ENCODE data around the gene TKT.

The TKT gene

DNA sequence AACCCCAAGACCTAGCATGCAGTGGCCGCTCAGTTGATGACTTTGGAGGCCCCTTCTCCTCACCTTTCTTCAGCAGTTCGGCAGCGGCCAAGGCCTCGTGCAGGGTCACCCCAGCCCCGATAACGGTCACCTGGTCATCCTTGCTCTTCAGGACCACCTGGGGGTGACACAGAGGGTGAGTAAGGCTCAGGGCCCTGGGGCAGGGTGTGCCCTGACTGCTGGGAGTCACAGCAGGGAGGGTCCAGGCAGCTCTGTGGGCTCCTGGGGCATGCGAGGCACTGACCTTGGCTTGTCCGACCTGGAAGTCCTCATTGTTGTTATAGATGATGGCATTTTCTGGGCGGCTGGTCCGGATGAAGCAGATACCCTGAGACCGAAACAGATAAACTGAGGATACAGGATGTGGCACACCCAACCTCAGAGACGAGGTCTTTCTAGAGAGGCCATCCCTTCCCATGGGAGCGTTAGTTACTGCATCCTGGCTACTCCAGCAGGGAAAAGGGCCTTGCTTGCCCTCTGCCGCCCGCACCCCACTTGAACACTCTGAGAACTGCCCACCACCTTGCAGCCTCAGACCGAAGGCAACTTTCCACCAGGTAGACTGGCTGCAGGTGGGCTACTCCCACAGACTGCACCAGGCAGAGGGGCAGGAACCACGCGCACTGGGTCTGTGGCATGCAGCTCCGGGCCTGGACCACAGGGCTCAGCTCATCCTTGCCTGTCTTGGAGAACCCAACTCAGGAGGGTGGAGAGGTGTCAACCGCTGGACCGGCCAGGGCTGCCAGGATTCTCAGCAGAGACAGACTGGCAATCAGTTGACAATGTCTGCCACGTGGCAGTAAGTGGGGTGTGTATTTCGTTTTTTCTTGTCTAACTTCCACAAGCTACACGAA lies 27.6 kb downstream of the TKT start:
- H3K9ac ChIP-seq (ENCODE audit: low read depth, low read length) = no peak overlapping the region
- H3K36me3 ChIP-seq (ENCODE audit: control insufficient read depth, insufficient read depth, low read length) = peaks cover 99% of the 10 kb centered on the region
- no peaks in the 10 kb centered on the region for H3K4me1 ChIP-seq (ENCODE audit: control insufficient read depth, insufficient read depth, low read length)
- no peak overlapping the region for H3K4me3 ChIP-seq (ENCODE audit: low read depth, low read length)
- no peaks in the 10 kb centered on the region for H3K27me3 ChIP-seq (ENCODE audit: control insufficient read depth, insufficient read depth, low read length)
- no peaks in the 10 kb centered on the region for H3K9me3 ChIP-seq (ENCODE audit: control insufficient read depth, insufficient read depth, low read length)

DNA sequence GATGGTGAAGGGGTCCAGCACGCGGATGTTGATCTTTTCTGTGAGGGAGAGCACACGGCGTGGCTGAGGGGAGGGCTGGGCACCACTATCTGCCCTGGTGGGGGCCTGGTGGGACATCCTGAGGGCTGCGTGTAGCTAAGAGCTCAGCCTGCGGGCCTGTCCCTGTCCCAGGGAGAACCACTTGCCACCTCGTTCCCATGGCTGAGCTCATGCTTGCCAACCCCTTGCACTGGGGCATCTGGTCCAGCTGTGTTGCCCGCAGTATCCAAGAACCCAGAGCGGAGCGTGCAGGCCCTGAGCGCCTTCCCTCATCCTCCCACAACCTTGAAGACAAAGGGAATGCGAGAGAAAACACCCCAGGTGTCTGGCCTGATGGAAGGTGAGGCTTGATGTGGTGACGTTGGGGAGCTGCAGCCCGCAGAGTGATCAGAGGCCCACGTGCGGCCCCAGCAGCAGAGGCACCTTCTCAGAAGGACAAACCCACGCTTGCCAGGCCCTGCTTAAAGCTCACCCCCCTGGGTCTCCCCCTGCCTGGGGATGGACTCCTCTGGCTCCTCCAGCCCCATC lies 28.9 kb downstream of the TKT start:
- no peaks in the 10 kb centered on the region for H3K4me1 ChIP-seq (ENCODE audit: control insufficient read depth, insufficient read depth, low read length)
- H3K27me3 ChIP-seq (ENCODE audit: control insufficient read depth, insufficient read depth, low read length) = no peaks in the 10 kb centered on the region
- H3K4me3 ChIP-seq (ENCODE audit: low read depth, low read length) = no peak overlapping the region
- no peaks in the 10 kb centered on the region for H3K9me3 ChIP-seq (ENCODE audit: control insufficient read depth, insufficient read depth, low read length)
- peaks cover 94% of the 10 kb centered on the region for H3K36me3 ChIP-seq (ENCODE audit: control insufficient read depth, insufficient read depth, low read length)
- H3K9ac ChIP-seq (ENCODE audit: low read depth, low read length) = no peak overlapping the region

DNA sequence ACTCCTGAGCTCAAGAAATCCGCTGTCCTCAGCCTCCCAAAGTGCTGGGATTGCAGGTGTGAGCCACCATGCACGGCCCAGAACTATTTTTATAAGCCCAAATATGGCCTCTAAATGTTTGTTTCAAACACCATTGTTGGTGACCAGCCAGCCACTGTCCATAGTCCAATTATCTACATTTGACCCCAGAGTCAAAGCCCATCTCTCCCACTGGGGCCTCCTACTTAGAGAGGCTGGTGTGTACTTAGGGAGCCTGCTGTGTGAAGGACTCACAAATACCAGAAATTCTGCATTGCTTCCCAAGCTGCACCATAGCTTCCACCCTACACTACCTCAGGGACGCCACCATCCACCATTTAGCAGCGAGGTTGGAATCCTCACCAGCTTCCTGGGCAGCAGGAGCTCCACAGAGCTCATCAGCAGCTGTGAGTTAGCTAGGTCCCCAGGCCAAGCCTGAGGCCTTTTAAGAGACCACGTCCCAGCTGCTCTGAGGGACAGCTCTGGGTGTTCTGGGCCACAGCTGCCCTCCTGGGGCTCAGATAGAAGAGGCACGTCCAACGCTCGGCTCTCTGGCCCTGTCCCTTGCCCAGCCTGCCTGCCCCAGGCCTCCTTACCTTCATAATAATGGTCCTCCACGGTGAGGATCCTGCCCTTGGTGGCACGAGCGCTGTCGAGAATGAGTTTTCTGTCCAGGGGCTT lies 29.5 kb downstream of the TKT start:
- Histone ChIP-seq H3K9me3 (ENCODE audit: control insufficient read depth, insufficient read depth, low read length) (no peaks in the 10 kb centered on the region), H3K4me3 (ENCODE audit: low read depth, low read length) (no peak overlapping the region), H3K4me1 (ENCODE audit: control insufficient read depth, insufficient read depth, low read length) (no peaks in the 10 kb centered on the region), H3K9ac (ENCODE audit: low read depth, low read length) (no peak overlapping the region), H3K27me3 (ENCODE audit: control insufficient read depth, insufficient read depth, low read length) (no peaks in the 10 kb centered on the region), H3K36me3 (ENCODE audit: control insufficient read depth, insufficient read depth, low read length) (peaks cover 87% of the 10 kb centered on the region)

DNA sequence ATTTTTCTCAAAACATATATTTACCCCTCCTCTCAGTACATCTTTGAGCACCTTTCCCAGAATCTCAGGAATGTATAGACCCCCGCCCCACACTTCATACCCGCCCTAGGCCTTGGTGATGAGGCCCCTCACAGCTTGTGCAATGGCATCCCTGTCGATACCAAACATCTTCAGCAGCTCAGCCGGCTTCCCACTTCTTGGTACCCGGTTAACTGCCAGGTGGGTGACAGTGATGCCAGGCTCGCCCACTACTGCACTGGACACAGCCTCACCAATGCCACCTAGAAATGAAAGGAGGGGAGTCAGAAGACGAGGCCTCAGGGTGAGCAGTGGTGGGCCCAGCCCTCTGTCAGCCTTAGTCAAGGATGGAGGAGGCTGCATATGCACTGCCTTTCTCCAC lies 30.2 kb downstream of the TKT start:
- Histone ChIP-seq H3K4me1 (ENCODE audit: control insufficient read depth, insufficient read depth, low read length) (no peaks in the 10 kb centered on the region), H3K9ac (ENCODE audit: low read depth, low read length) (no peak overlapping the region), H3K36me3 (ENCODE audit: control insufficient read depth, insufficient read depth, low read length) (peaks cover 81% of the 10 kb centered on the region)

DNA sequence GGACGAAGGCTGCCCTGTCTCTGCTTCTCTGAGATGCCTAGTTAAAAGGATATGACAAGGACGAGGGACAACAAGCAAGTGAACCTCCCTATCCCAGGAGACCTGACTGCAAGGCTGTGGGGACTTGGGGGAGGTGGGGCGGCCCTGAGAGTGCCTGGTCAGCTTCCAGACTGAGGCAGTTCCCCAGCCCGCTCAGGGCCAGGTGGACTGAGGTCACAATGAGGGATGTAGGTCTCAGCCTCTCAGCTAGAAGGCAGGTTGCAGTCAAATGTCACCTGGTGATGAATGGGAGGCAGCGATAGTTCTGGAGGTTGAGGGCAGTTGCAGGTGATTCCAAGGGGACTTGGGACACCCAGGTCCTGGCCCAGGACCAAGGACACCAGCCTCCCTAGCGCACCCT lies 30.6 kb downstream of the TKT start:
- H3K9ac ChIP-seq (ENCODE audit: low read depth, low read length) = no peak overlapping the region
- H3K36me3 ChIP-seq (ENCODE audit: control insufficient read depth, insufficient read depth, low read length) = peaks cover 77% of the 10 kb centered on the region
- H3K4me1 ChIP-seq (ENCODE audit: control insufficient read depth, insufficient read depth, low read length) = no peaks in the 10 kb centered on the region
- H3K9me3 ChIP-seq (ENCODE audit: control insufficient read depth, insufficient read depth, low read length) = no peaks in the 10 kb centered on the region
- no peak overlapping the region for H3K4me3 ChIP-seq (ENCODE audit: low read depth, low read length)
- H3K27me3 ChIP-seq (ENCODE audit: control insufficient read depth, insufficient read depth, low read length) = no peaks in the 10 kb centered on the region

More for the DNA sequence above, 30.2 kb downstream of the TKT start:
- no peaks in the 10 kb centered on the region for H3K27me3 ChIP-seq (ENCODE audit: control insufficient read depth, insufficient read depth, low read length)
- no peaks in the 10 kb centered on the region for H3K9me3 ChIP-seq (ENCODE audit: control insufficient read depth, insufficient read depth, low read length)
- no peak overlapping the region for H3K4me3 ChIP-seq (ENCODE audit: low read depth, low read length)

DNA sequence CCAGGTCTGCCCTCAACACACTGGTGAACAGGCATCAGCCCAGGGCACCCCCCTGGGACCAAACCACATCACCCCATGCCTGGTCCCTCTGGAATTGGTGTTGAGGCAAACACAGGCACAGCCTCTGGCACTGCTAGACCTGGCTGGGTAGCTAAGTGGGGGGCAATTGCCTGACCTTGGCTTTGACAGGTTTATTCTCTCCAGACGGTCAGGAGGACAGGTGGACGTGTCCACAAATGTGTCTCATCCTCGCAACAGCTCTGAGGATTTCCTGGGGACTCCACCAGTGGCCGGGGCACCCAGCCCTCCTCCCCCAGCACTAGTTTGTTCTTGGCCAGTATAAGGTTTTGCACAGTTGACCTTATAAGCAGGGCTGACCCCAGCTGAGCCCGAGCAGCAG lies 31.3 kb downstream of the TKT start:
- no peak overlapping the region for H3K4me3 ChIP-seq (ENCODE audit: low read depth, low read length)
- H3K4me1 ChIP-seq (ENCODE audit: control insufficient read depth, insufficient read depth, low read length) = no peaks in the 10 kb centered on the region
- no peaks in the 10 kb centered on the region for H3K27me3 ChIP-seq (ENCODE audit: control insufficient read depth, insufficient read depth, low read length)
- peaks cover 70% of the 10 kb centered on the region for H3K36me3 ChIP-seq (ENCODE audit: control insufficient read depth, insufficient read depth, low read length)
- no peaks in the 10 kb centered on the region for H3K9me3 ChIP-seq (ENCODE audit: control insufficient read depth, insufficient read depth, low read length)
- H3K9ac ChIP-seq (ENCODE audit: low read depth, low read length) = no peak overlapping the region

DNA sequence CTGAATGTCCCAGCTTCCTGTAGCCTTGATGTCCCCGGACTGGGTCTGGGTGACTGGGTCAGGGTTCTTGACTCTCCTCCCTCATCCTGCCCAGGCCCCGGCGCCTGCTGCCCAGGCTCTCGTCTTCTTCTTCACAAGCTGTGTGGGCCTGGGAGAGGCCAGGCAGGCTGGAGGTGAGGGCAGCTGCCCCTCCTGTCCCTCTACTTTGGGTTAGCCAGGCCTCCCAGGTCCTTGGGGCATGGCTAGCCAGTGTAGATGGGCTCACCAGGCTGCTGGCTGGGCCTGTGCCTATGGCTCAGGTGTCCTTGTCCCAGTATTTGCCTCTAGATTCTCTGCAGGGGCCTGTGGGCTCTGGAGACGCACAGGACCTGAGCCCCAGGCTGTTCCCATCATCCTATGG lies 31.8 kb downstream of the TKT start:
- Histone ChIP-seq H3K36me3 (ENCODE audit: control insufficient read depth, insufficient read depth, low read length) (peaks cover 65% of the 10 kb centered on the region), H3K9me3 (ENCODE audit: control insufficient read depth, insufficient read depth, low read length) (no peaks in the 10 kb centered on the region), H3K9ac (ENCODE audit: low read depth, low read length) (no peak overlapping the region), H3K4me1 (ENCODE audit: control insufficient read depth, insufficient read depth, low read length) (no peaks in the 10 kb centered on the region), H3K4me3 (ENCODE audit: low read depth, low read length) (no peak overlapping the region), H3K27me3 (ENCODE audit: control insufficient read depth, insufficient read depth, low read length) (no peaks in the 10 kb centered on the region)

DNA sequence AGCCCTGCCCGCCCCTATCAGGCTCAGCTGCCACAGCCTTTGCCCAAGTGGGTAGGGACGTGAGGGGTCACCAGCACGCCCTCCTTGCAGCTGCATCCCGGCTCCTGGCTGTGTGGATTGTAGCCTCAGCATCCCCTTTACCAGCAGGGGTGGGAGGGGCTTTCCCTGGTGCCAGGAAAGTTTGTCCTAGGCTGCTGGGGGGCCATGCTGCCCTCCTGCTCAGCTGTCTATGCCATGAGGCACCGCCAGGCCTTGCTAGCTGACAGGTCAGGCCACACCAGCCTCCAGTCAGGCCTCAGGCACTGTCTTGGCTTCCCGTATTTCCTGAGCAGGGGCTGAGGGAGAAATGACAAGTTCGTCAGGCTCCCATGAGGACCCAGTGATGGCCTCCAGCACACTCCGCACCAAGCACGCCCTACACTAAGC lies 32.3 kb downstream of the TKT start:
- no peak overlapping the region for H3K9ac ChIP-seq (ENCODE audit: low read depth, low read length)
- no peak overlapping the region for H3K4me3 ChIP-seq (ENCODE audit: low read depth, low read length)
- no peaks in the 10 kb centered on the region for H3K4me1 ChIP-seq (ENCODE audit: control insufficient read depth, insufficient read depth, low read length)
- H3K27me3 ChIP-seq (ENCODE audit: control insufficient read depth, insufficient read depth, low read length) = no peaks in the 10 kb centered on the region
- H3K36me3 ChIP-seq (ENCODE audit: control insufficient read depth, insufficient read depth, low read length) = peaks cover 61% of the 10 kb centered on the region
- no peaks in the 10 kb centered on the region for H3K9me3 ChIP-seq (ENCODE audit: control insufficient read depth, insufficient read depth, low read length)

DNA sequence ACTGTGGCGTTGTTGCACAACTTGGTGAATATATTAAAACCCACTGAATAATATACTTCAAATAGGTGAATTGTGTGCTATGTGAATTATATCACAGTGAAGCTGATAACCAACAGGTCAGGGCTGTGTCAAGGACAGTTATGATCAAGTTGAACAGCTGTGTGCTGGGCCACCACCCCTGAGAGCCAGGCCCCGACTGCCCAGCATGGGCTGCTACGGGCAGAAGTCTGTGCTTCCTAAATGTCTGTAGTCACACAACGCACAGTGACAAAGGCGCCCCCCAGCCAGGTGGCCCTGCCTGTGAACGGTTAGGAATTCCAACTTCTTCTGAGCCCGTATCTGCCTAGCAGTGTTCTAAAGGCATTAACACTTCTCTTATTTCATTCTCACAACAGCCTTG lies 32.8 kb downstream of the TKT start:
- H3K4me3 ChIP-seq (ENCODE audit: low read depth, low read length) = no peak overlapping the region

DNA sequence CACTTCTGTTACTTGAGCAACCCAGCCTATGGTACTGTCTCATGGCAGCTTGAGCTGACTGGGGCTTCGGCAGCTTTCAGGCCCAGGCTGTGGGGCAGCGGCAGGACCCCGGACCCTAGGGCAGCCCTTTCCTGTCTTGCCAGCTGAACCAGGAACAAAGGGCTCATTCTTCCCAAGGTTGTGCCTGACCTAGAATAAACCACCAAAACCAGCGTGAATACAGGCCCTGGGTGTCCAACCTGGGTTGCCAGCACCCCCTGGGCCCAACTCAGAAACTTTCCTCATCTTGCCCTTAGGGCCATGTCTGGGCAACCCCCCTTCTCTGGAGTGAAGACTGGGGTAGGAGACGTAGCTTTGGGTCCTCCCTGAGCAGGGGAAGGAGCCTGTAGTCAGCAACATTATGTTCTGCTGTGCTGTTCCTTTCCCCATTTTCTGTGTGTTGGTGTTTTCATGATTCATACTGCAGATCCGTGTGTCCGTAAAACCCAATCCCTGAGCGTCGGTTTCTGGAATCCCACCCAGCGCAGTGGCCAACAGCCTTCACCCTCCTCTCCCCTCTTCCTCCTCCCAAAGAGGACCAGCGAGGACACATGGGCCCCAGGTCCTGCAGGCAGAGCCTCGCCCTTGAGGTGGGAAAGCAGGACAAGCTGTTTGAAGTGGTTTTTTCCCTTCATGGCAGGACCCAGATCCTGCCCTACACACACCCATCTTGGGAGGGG lies 33.5 kb downstream of the TKT start:
- peaks cover 49% of the 10 kb centered on the region for H3K36me3 ChIP-seq (ENCODE audit: control insufficient read depth, insufficient read depth, low read length)

More for the DNA sequence above, 32.8 kb downstream of the TKT start:
- no peaks in the 10 kb centered on the region for H3K4me1 ChIP-seq (ENCODE audit: control insufficient read depth, insufficient read depth, low read length)
- no peaks in the 10 kb centered on the region for H3K27me3 ChIP-seq (ENCODE audit: control insufficient read depth, insufficient read depth, low read length)
- peaks cover 55% of the 10 kb centered on the region for H3K36me3 ChIP-seq (ENCODE audit: control insufficient read depth, insufficient read depth, low read length)
- H3K9me3 ChIP-seq (ENCODE audit: control insufficient read depth, insufficient read depth, low read length) = no peaks in the 10 kb centered on the region
- no peak overlapping the region for H3K9ac ChIP-seq (ENCODE audit: low read depth, low read length)

DNA sequence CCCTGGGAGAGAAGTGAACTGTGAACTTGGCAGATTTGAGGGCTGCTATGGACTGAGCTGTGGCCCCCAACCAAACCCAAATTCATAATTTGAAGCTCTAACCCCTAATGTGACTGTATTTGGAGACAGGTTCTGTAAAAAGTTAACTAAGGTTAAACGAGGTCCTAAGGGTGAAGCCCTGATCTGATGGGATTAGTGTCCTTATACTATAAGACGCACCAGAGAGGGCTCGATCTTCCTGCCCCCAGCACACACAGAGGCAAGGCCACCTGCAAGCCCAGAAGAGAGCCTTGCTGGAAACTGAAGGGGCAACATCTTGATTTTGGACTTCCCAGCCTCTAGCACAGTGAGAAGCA lies 34.0 kb downstream of the TKT start:
- Histone ChIP-seq H3K9ac (ENCODE audit: low read depth, low read length) (no peak overlapping the region), H3K4me3 (ENCODE audit: low read depth, low read length) (no peak overlapping the region), H3K36me3 (ENCODE audit: control insufficient read depth, insufficient read depth, low read length) (peaks cover 43% of the 10 kb centered on the region), H3K27me3 (ENCODE audit: control insufficient read depth, insufficient read depth, low read length) (no peaks in the 10 kb centered on the region), H3K4me1 (ENCODE audit: control insufficient read depth, insufficient read depth, low read length) (no peaks in the 10 kb centered on the region), H3K9me3 (ENCODE audit: control insufficient read depth, insufficient read depth, low read length) (no peaks in the 10 kb centered on the region)

More for the DNA sequence above, 33.5 kb downstream of the TKT start:
- H3K4me1 ChIP-seq (ENCODE audit: control insufficient read depth, insufficient read depth, low read length) = no peaks in the 10 kb centered on the region
- H3K9ac ChIP-seq (ENCODE audit: low read depth, low read length) = peak overlapping the region; percentile 29
- no peak overlapping the region for H3K4me3 ChIP-seq (ENCODE audit: low read depth, low read length)
- no peaks in the 10 kb centered on the region for H3K9me3 ChIP-seq (ENCODE audit: control insufficient read depth, insufficient read depth, low read length)
- H3K27me3 ChIP-seq (ENCODE audit: control insufficient read depth, insufficient read depth, low read length) = no peaks in the 10 kb centered on the region
